Measurements from ENCODE around the gene SETD1A.
A peak's percentile ranks its signal among the peaks of the same experiment; 100 is the strongest.

The SETD1A gene

GRCh38 chr16:30983289-30983889 lies 25.8 kb downstream of the SETD1A start:
- H2AFZ ChIP-seq (ENCODE audit: low read length), result no peak overlapping the region
- H3K9me2 ChIP-seq (replicated peaks; ENCODE audit: low read depth, low read length), result no peaks in the 10 kb centered on the region
- peaks cover 39% of the 10 kb centered on the region; the same call in 1 of the 2 replicates for H3K36me3 ChIP-seq (ENCODE audit: insufficient read depth, low read length)
- H3K79me2 ChIP-seq (ENCODE audit: insufficient read depth, low read length), result no peaks in the 10 kb centered on the region
- H3K9me3 ChIP-seq (ENCODE audit: insufficient read depth, low read depth, low read length), result no peaks in the 10 kb centered on the region
- H3F3A ChIP-seq (ENCODE audit: low read depth), result no peaks in the 10 kb centered on the region
- H3K27me3 ChIP-seq (ENCODE audit: insufficient read depth, low read length, poor library complexity, severe bottlenecking), result no peaks in the 10 kb centered on the region
- no peak overlapping the region for H3K4me2 ChIP-seq (ENCODE audit: low read depth, low read length, poor library complexity, severe bottlenecking)
- no peaks in the 10 kb centered on the region for H3K4me1 ChIP-seq (ENCODE audit: insufficient read depth, low read length, poor library complexity, severe bottlenecking)
- H3K4me3 ChIP-seq (ENCODE audit: low read length, poor library complexity, severe bottlenecking), result no peak overlapping the region
- H3K9ac ChIP-seq (ENCODE audit: low read depth, low read length, poor library complexity, severe bottlenecking), result no peak overlapping the region
- H4K20me1 ChIP-seq (ENCODE audit: insufficient read depth, low read length, poor library complexity, severe bottlenecking), result no peaks in the 10 kb centered on the region
- TF ChIP-seq EZH2phosphoT487 (IDR thresholded peaks at IDR 0.05; ENCODE audit: borderline replicate concordance), result no peak
- no peak for TF ChIP-seq CTCF (conservative IDR thresholded peaks at IDR 0.05; ENCODE audit: low read length)

- Histone ChIP-seq H3F3A (ENCODE audit: low read depth) (no peaks in the 10 kb centered on the region), H3K4me2 (ENCODE audit: low read depth, low read length, poor library complexity, severe bottlenecking) (no peak overlapping the region), H3K4me1 (ENCODE audit: insufficient read depth, low read length, poor library complexity, severe bottlenecking) (no peaks in the 10 kb centered on the region), H3K27me3 (ENCODE audit: insufficient read depth, low read length, poor library complexity, severe bottlenecking) (no peaks in the 10 kb centered on the region), H3K4me3 (ENCODE audit: low read length, poor library complexity, severe bottlenecking) (no peak overlapping the region), H2AFZ (ENCODE audit: low read length) (no peak overlapping the region), H3K9ac (ENCODE audit: low read depth, low read length, poor library complexity, severe bottlenecking) (no peak overlapping the region), H3K9me3 (ENCODE audit: insufficient read depth, low read depth, low read length) (no peaks in the 10 kb centered on the region), H4K20me1 (ENCODE audit: insufficient read depth, low read length, poor library complexity, severe bottlenecking) (no peaks in the 10 kb centered on the region), H3K9me2 (replicated peaks; ENCODE audit: low read depth, low read length) (no peaks in the 10 kb centered on the region), H3K79me2 (ENCODE audit: insufficient read depth, low read length) (no peaks in the 10 kb centered on the region), H3K36me3 (ENCODE audit: insufficient read depth, low read length) (peaks cover 33% of the 10 kb centered on the region; the same call in 1 of the 2 replicates)
- TF ChIP-seq CTCF (conservative IDR thresholded peaks at IDR 0.05; ENCODE audit: low read length) (no peak), EZH2phosphoT487 (IDR thresholded peaks at IDR 0.05; ENCODE audit: borderline replicate concordance) (no peak)
These were observed 26.5 kb downstream of the SETD1A start for GRCh38 chr16:30983898-30984610.

- Histone ChIP-seq H3K27me3 (ENCODE audit: insufficient read depth, low read length, poor library complexity, severe bottlenecking) (no peaks in the 10 kb centered on the region), H3K36me3 (ENCODE audit: insufficient read depth, low read length) (peaks cover 33% of the 10 kb centered on the region; the same call in 1 of the 2 replicates), H3K4me3 (ENCODE audit: low read length, poor library complexity, severe bottlenecking) (no peak within 1 kb of the TSS), H3F3A (ENCODE audit: low read depth) (no peaks in the 10 kb centered on the region), H3K9ac (ENCODE audit: low read depth, low read length, poor library complexity, severe bottlenecking) (no peak within 1 kb of the TSS), H3K4me2 (ENCODE audit: low read depth, low read length, poor library complexity, severe bottlenecking) (no peak within 1 kb of the TSS), H3K9me3 (ENCODE audit: insufficient read depth, low read depth, low read length) (no peaks in the 10 kb centered on the region), H3K9me2 (replicated peaks; ENCODE audit: low read depth, low read length) (no peaks in the 10 kb centered on the region), H2AFZ (ENCODE audit: low read length) (no peak within 1 kb of the TSS), H3K79me2 (ENCODE audit: insufficient read depth, low read length) (no peaks in the 10 kb centered on the region), H3K4me1 (ENCODE audit: insufficient read depth, low read length, poor library complexity, severe bottlenecking) (no peaks in the 10 kb centered on the region), H4K20me1 (ENCODE audit: insufficient read depth, low read length, poor library complexity, severe bottlenecking) (no peaks in the 10 kb centered on the region)
- TF ChIP-seq CTCF (conservative IDR thresholded peaks at IDR 0.05; ENCODE audit: low read length) (peak; percentile 86), EZH2phosphoT487 (IDR thresholded peaks at IDR 0.05; ENCODE audit: borderline replicate concordance) (no peak)
These were observed 27.3 kb downstream of the SETD1A start, which contains the start of gene HSD3B7 for GRCh38 chr16:30984669-30985400. Gene HSD3B7, plus strand, starts transcription at chr16:30985207. Its CDS starts 452 bp downstream, at chr16:30985659.

Data from Loucy (cell line).